B cell (primary cell): ENCODE measurements around the gene NOSIP. TPM values are rescaled to one million over a fixed set of nuclear protein-coding genes. Genes with fewer than 3 reads are reported as not detected.

ENCODE experiments used
- ATAC-seq: fragments of 200-7000 bp; cut with Tn5 transposase; one replicate; pipeline ENCODE4 v1.10.0; 2021; ENCODE audit warnings: low read depth, mild to moderate bottlenecking, moderate number of reproducible peaks, moderate library complexity
- CTCF ChIA-PET: fragments of 350-600 bp; sonication (Branson Sonifier 250); formaldehyde crosslinking; loops from one replicate; lab custom pipeline; 2021; ENCODE audit warnings: antibody characterized with exemption, inconsistent platforms; lab: Charles Lee
- POLR2A ChIA-PET: fragments of 350-600 bp; sonication (Branson Sonifier 250); formaldehyde crosslinking; loops from one replicate; lab custom pipeline; 2021; ENCODE audit warnings: antibody characterized with exemption; lab: Charles Lee
- DNase-seq: peaks from one replicate; pipeline ENCODE4 v3.0.0; 2013
- H2AFZ ChIP-seq: 2 replicates; pipeline ENCODE4 v1.6.1; 2012; ENCODE audit warnings: mild to moderate bottlenecking, low read depth, low read length; ENCODE audit not compliant: insufficient read depth, poor library complexity, severe bottlenecking
- H3K27ac ChIP-seq, 2 donors: 1 replicate in 1 of 2; 2 replicates in 1 of 2; pipeline ENCODE4 v1.5.1; 2012 to 2013; ENCODE audit warnings: low read length in 2 of 2, mild to moderate bottlenecking in 2 of 2, moderate library complexity in 1 of 2
- H3K27me3 ChIP-seq, 4 experiments: fragments of 200-600 bp in 1 of 4; sonication (generic) in 1 of 4; replicated peaks in 1 of 4; 1 replicate in 2 of 4; 2 replicates in 2 of 4; pipeline versions ENCODE4 v1.6.1 to v1.7.0; 2013 to 2016; ENCODE audit warnings: low read length in 3 of 4, mild to moderate bottlenecking in 2 of 4, mixed read lengths in 1 of 4, moderate library complexity in 1 of 4; ENCODE audit not compliant: insufficient read depth in 4 of 4, control insufficient read depth in 3 of 4; ENCODE audit errors: control extremely low read depth in 1 of 4
- H3K36me3 ChIP-seq, 2 experiments: replicated peaks in 1 of 2; 1 replicate in 1 of 2; 2 replicates in 1 of 2; pipeline versions ENCODE4 v1.6.1 to v1.7.1; 2013; ENCODE audit warnings: low read length in 1 of 2; ENCODE audit not compliant: insufficient read depth in 2 of 2, control insufficient read depth in 1 of 2; ENCODE audit errors: control extremely low read depth in 1 of 2, extremely low read depth in 1 of 2
- H3K4me1 ChIP-seq, 2 donors: fragments of 200-600 bp in 1 of 2; sonication (generic) in 1 of 2; 1 replicate in 1 of 2; 2 replicates in 1 of 2; pipeline versions ENCODE4 v1.5.1 to v1.6.1; 2013 to 2017; ENCODE audit warnings: low read length in 2 of 2; ENCODE audit not compliant: control insufficient read depth in 2 of 2, insufficient read depth in 2 of 2
- H3K4me2 ChIP-seq: replicated peaks from 2 replicates; pipeline ENCODE3; 2012; ENCODE audit warnings: mild to moderate bottlenecking, low read depth, low read length; ENCODE audit not compliant: poor library complexity, severe bottlenecking
- H3K4me3 ChIP-seq, 5 experiments: fragments of 200-600 bp in 1 of 5; sonication (generic) in 1 of 5; 1 replicate in 3 of 5; 2 replicates in 2 of 5; pipeline versions ENCODE4 v1.5.1 to v1.7.0; 2011 to 2016; ENCODE audit warnings: low read length in 4 of 5, mild to moderate bottlenecking in 4 of 5, low read depth in 2 of 5, control low read depth in 1 of 5, moderate library complexity in 1 of 5; ENCODE audit not compliant: insufficient read depth in 1 of 5; ENCODE audit errors: control extremely low read depth in 1 of 5, extremely low read depth in 1 of 5
- H3K79me2 ChIP-seq: fragments of 200-600 bp; sonication (generic); one replicate; pipeline ENCODE4 v1.6.0; 2016; ENCODE audit warnings: low read length; ENCODE audit not compliant: control insufficient read depth, insufficient read depth
- H3K9ac ChIP-seq: fragments of 200-600 bp; sonication (generic); 2 replicates; pipeline ENCODE4 v1.6.1; 2017; ENCODE audit warnings: mild to moderate bottlenecking, low read length, moderate library complexity
- H3K9me3 ChIP-seq, 3 donors: one replicate each; pipeline versions ENCODE4 v1.6.1 to v1.7.1; 2013; ENCODE audit warnings: low read length in 2 of 3; ENCODE audit not compliant: control insufficient read depth in 2 of 3, insufficient read depth in 1 of 3; ENCODE audit errors: control extremely low read depth in 1 of 3
- H4K20me1 ChIP-seq: 2 replicates; pipeline ENCODE4 v1.6.0; 2012; ENCODE audit warnings: mild to moderate bottlenecking, low read length; ENCODE audit not compliant: insufficient read depth, control insufficient read depth, poor library complexity, severe bottlenecking
- H3K27ac Mint-ChIP-seq: one replicate; pipeline ENCODE4 v1.8.0; 2021; ENCODE audit warnings: mixed read lengths
- H3K27me3 Mint-ChIP-seq: one replicate; pipeline ENCODE4 v1.8.0; 2021; ENCODE audit warnings: mixed read lengths
- H3K4me1 Mint-ChIP-seq: one replicate; pipeline ENCODE4 v1.8.0; 2021; ENCODE audit warnings: mixed read lengths
- H3K4me3 Mint-ChIP-seq: one replicate; pipeline ENCODE4 v1.8.0; 2021; ENCODE audit warnings: mixed read lengths
- H3K9me3 Mint-ChIP-seq: one replicate; pipeline ENCODE4 v1.8.0; 2022; ENCODE audit warnings: mixed read lengths; ENCODE audit not compliant: insufficient read depth
- CTCF ChIP-seq: fragments of 200-600 bp; IDR thresholded peaks from one replicate; pipeline ENCODE4 v1.8.0; 2022; ENCODE audit warnings: antibody characterized with exemption, mild to moderate bottlenecking
- EZH2 ChIP-seq: IDR thresholded peaks from 2 replicates; pipeline ENCODE4 v1.6.1; 2012; ENCODE audit warnings: borderline replicate concordance, low read depth, mild to moderate bottlenecking, moderate library complexity, low read length; ENCODE audit not compliant: insufficient read depth, poor library complexity, severe bottlenecking
- WGBS: methylation state at CpG from one replicate; pipeline ENCODE4 v1.1.5; 2013; ENCODE audit warnings: missing lambda C conversion rate; ENCODE audit not compliant: insufficient coverage; 5-methylcytosine and 5-hydroxymethylcytosine counted together
- intact Hi-C: fragments of 100-400 bp; cut with micrococcal nuclease; formaldehyde crosslinking; loops from one replicate; pipeline ENCODE4 v1.10.0; 2022
- polyA plus RNA-seq: library from polyadenylated mRNA; depleted of rRNA; stranded (reverse); fragments of >200 nt; gene quantifications from 2 replicates; pipeline ENCODE4 v1.2.3, GENCODE V29; 2012
- total RNA-seq, 2 donors: library from RNA; stranded (reverse); fragments of 120-200 nt in 1 of 2; gene quantifications; 1 replicate in 1 of 2; 2 replicates in 1 of 2; pipeline versions ENCODE4 v1.2.3 to v1.2.4, GENCODE V29; 2013 to 2022

NOSIP gene
- total and polyA plus RNA-seq, 2 donors (not counting 1 experiment from before 2014, with no cell fraction given) = 55.5 to 135 TPM

- no peak overlapping the region for H3K27ac ChIP-seq
- no peak overlapping the region for H2AFZ ChIP-seq
- H3K27ac Mint-ChIP-seq = no peak overlapping the region
- no peaks in the 10 kb centered on the region for H3K27me3 ChIP-seq
- no peaks in the 10 kb centered on the region for H3K79me2 ChIP-seq
- H3K4me3 ChIP-seq = no peak overlapping the region
- H3K4me1 ChIP-seq = peaks cover 14 to 25% of the 10 kb centered on the region in 2 donors
- H3K27me3 Mint-ChIP-seq = no peaks in the 10 kb centered on the region
- intact Hi-C loops = no loop called here
- ATAC-seq = no peak
- no peak overlapping the region for H3K4me3 Mint-ChIP-seq
- no peaks in the 10 kb centered on the region for H3K36me3 ChIP-seq
- CTCF ChIA-PET = interaction anchor here (0.9 to 1.1 kb wide), 2 partner anchors 30 to 34 kb away, joined by 3 read pairs; no protein-coding TSS in a partner anchor
- TF ChIP-seq CTCF = no peak
- no peak for TF ChIP-seq EZH2
- H3K9me3 Mint-ChIP-seq = no peaks in the 10 kb centered on the region
- POLR2A ChIA-PET = interaction anchor here (0.7 kb wide), 1 partner anchor 33 kb away, joined by 8 read pairs; no protein-coding TSS in a partner anchor
- H3K9ac ChIP-seq = no peak overlapping the region
- H4K20me1 ChIP-seq = no peaks in the 10 kb centered on the region
- WGBS = 95% methylated on average over 3 of the region's 6 CpGs
- no peaks in the 10 kb centered on the region for H3K9me3 ChIP-seq
- peaks cover 24% of the 10 kb centered on the region for H3K4me1 Mint-ChIP-seq
- no peak for DNase-seq
- no peak overlapping the region for H3K4me2 ChIP-seq
Observed at GRCh38 chr19:49541914-49542313, 38.4 kb downstream of the NOSIP start.

GRCh38 chr19:49539192-49539952 lies 41.0 kb downstream of the NOSIP start:
- WGBS = 100% methylated on average over 1 of the region's 13 CpGs
- Histone ChIP-seq H3K27ac (no peak overlapping the region), H3K4me2 (no peak overlapping the region), H3K27me3 (no peaks in the 10 kb centered on the region), H3K79me2 (no peaks in the 10 kb centered on the region), H3K4me1 (peaks cover 24 to 35% of the 10 kb centered on the region in 2 donors), H3K4me3 (no peak overlapping the region), H2AFZ (no peak overlapping the region), H3K9ac (no peak overlapping the region), H4K20me1 (no peaks in the 10 kb centered on the region), H3K36me3 (no peaks in the 10 kb centered on the region), H3K9me3 (no peaks in the 10 kb centered on the region)
- POLR2A ChIA-PET = interaction anchor here (0.6 to 0.7 kb wide), 4 partner anchors 27 to 304 kb away, joined by 3 to 10 read pairs (median 7); no protein-coding TSS in a partner anchor
- CTCF ChIA-PET = interaction anchor here (1.7 to 6.2 kb wide), 3 partner anchors 7 to 133 kb away, joined by 6 to 59 read pairs (median 23); no protein-coding TSS in a partner anchor
- DNase-seq (no peak), ATAC-seq (no peak)
- peak overlapping the region; percentile 26 for H3K27ac Mint-ChIP-seq
- intact Hi-C loops = no loop called here
- no peaks in the 10 kb centered on the region for H3K9me3 Mint-ChIP-seq
- H3K27me3 Mint-ChIP-seq = no peaks in the 10 kb centered on the region
- TF ChIP-seq CTCF (no peak), EZH2 (no peak)
- H3K4me3 Mint-ChIP-seq = no peak overlapping the region
- H3K4me1 Mint-ChIP-seq = peaks cover 35% of the 10 kb centered on the region
